Neural progenitor cell (in vitro differentiated cells): ENCODE results near the gene TRIM15. TPM values are rescaled to one million over a fixed set of nuclear protein-coding genes. Genes with fewer than 3 reads are reported as not detected.

ENCODE experiments used
- DNase-seq: peaks from one replicate; pipeline ENCODE4 v3.0.0-alpha.2; 2016; ENCODE audit warnings: low spot score
- H2AFZ ChIP-seq: fragments of 200-600 bp; sonication (generic); replicated peaks from 2 replicates; pipeline ENCODE4 v1.6.1; 2016; ENCODE audit warnings: antibody characterized with exemption
- H3F3A ChIP-seq: fragments of 200-600 bp; sonication (generic); 2 replicates; pipeline ENCODE4 v1.6.1; 2016; ENCODE audit warnings: antibody characterized with exemption, low read depth
- H3K27ac ChIP-seq: fragments of 200-600 bp; sonication (generic); 2 replicates; pipeline ENCODE4 v1.5.1; 2016; ENCODE audit warnings: mild to moderate bottlenecking
- H3K27me3 ChIP-seq: fragments of 200-600 bp; sonication (generic); 2 replicates; pipeline ENCODE4 v1.6.1; 2016; ENCODE audit warnings: mild to moderate bottlenecking, moderate library complexity
- H3K36me3 ChIP-seq: fragments of 200-600 bp; sonication (generic); 2 replicates; pipeline ENCODE4 v1.5.1; 2016
- H3K4me1 ChIP-seq: fragments of 200-600 bp; sonication (generic); 2 replicates; pipeline ENCODE4 v1.6.1; 2016; ENCODE audit warnings: mixed run types
- H3K4me2 ChIP-seq: fragments of 200-600 bp; sonication (generic); 2 replicates; pipeline ENCODE4 v1.6.1; 2016
- H3K4me3 ChIP-seq: fragments of 200-600 bp; sonication (generic); 2 replicates; pipeline ENCODE4 v1.5.1; 2016
- H3K79me2 ChIP-seq: fragments of 200-600 bp; sonication (generic); 2 replicates; pipeline ENCODE4 v1.6.1; 2016; ENCODE audit warnings: low read depth
- H3K9ac ChIP-seq: fragments of 200-600 bp; sonication (generic); 2 replicates; pipeline ENCODE4 v1.6.1; 2016
- H3K9me3 ChIP-seq: fragments of 200-600 bp; sonication (generic); 2 replicates; pipeline ENCODE4 v1.5.1; 2016; ENCODE audit warnings: low read depth
- H4K20me1 ChIP-seq: fragments of 200-600 bp; sonication (generic); 2 replicates; pipeline ENCODE4 v1.6.1; 2016; ENCODE audit warnings: low read depth
- H3K27ac Mint-ChIP-seq: 3 replicates; pipeline ENCODE4 v1.8.0; 2021; ENCODE audit warnings: mixed read lengths
- H3K27me3 Mint-ChIP-seq: 2 replicates; pipeline ENCODE4 v1.8.0; 2022; ENCODE audit warnings: low read depth, mild to moderate bottlenecking, inconsistent platforms, moderate library complexity, mixed read lengths; ENCODE audit not compliant: insufficient read depth
- H3K36me3 Mint-ChIP-seq: 3 replicates; pipeline ENCODE4 v1.8.0; 2021; ENCODE audit warnings: mixed read lengths
- H3K4me1 Mint-ChIP-seq: 3 replicates; pipeline ENCODE4 v1.8.0; 2021; ENCODE audit warnings: mixed read lengths
- H3K4me3 Mint-ChIP-seq: 3 replicates; pipeline ENCODE4 v1.8.0; 2021; ENCODE audit warnings: mild to moderate bottlenecking, moderate library complexity, mixed read lengths
- H3K9me3 Mint-ChIP-seq: 3 replicates; pipeline ENCODE4 v1.8.0; 2020; ENCODE audit warnings: mixed read lengths
- CTCF ChIP-seq: fragments of 200-600 bp; sonication (generic); IDR thresholded peaks from 2 replicates; pipeline ENCODE4 v1.5.1; 2017; ENCODE audit warnings: antibody characterized with exemption, mild to moderate bottlenecking
- EZH2 ChIP-seq: fragments of 200-600 bp; sonication (generic); IDR thresholded peaks from 2 replicates; pipeline ENCODE4 v1.6.1; 2017; ENCODE audit warnings: antibody characterized with exemption, mild to moderate bottlenecking, moderate library complexity
- EZH2phosphoT487 ChIP-seq: fragments of 200-600 bp; sonication (generic); IDR thresholded peaks from 2 replicates; pipeline ENCODE4 v1.6.1; 2017; ENCODE audit warnings: antibody characterized with exemption
- total RNA-seq: library from RNA; depleted of rRNA; stranded (reverse); fragments of >200 nt; gene quantifications from 2 replicates; pipeline ENCODE4 v1.2.3, GENCODE V29; 2015; ENCODE audit warnings: low replicate concordance

Gene TRIM15
- total RNA-seq, 1 donor from 2014 or later = not detected

GRCh38 chr6:30129265-30130178 lies 33.8 kb upstream of the TRIM15 start:
- Histone ChIP-seq H4K20me1 (no peaks in the 10 kb centered on the region), H3K4me2 (no peak overlapping the region), H3K4me3 (no peak overlapping the region), H3K9me3 (no peaks in the 10 kb centered on the region), H3K36me3 (no peaks in the 10 kb centered on the region), H2AFZ (no peak overlapping the region), H3K27ac (no peak overlapping the region), H3F3A (peaks cover 5% of the 10 kb centered on the region), H3K27me3 (peaks cover 100% of the 10 kb centered on the region), H3K4me1 (no peaks in the 10 kb centered on the region), H3K9ac (no peak overlapping the region), H3K79me2 (no peaks in the 10 kb centered on the region)
- no peak overlapping the region for H3K4me3 Mint-ChIP-seq
- no peaks in the 10 kb centered on the region for H3K9me3 Mint-ChIP-seq
- peaks cover 9% of the 10 kb centered on the region for H3K4me1 Mint-ChIP-seq
- H3K27ac Mint-ChIP-seq = no peak overlapping the region
- no peak for TF ChIP-seq CTCF
- TF ChIP-seq EZH2 = no peak
- TF ChIP-seq EZH2phosphoT487 = no peak
- no peaks in the 10 kb centered on the region for H3K36me3 Mint-ChIP-seq
- DNase-seq = no peak
- H3K27me3 Mint-ChIP-seq = peaks cover 63% of the 10 kb centered on the region

- DNase-seq = no peak
- no peak overlapping the region for H2AFZ ChIP-seq
- H4K20me1 ChIP-seq = no peaks in the 10 kb centered on the region
- peaks cover 94% of the 10 kb centered on the region for H3K27me3 ChIP-seq
- H3K4me1 Mint-ChIP-seq = peaks cover 9% of the 10 kb centered on the region
- no peak for TF ChIP-seq EZH2phosphoT487
- H3K36me3 Mint-ChIP-seq = no peaks in the 10 kb centered on the region
- H3K27ac ChIP-seq = no peak overlapping the region
- no peak overlapping the region for H3K27ac Mint-ChIP-seq
- H3K27me3 Mint-ChIP-seq = peaks cover 60% of the 10 kb centered on the region
- H3K79me2 ChIP-seq = no peaks in the 10 kb centered on the region
- H3K9ac ChIP-seq = no peak overlapping the region
- H3K4me3 Mint-ChIP-seq = no peak overlapping the region
- no peaks in the 10 kb centered on the region for H3K9me3 Mint-ChIP-seq
- H3K36me3 ChIP-seq = no peaks in the 10 kb centered on the region
- no peak overlapping the region for H3K4me3 ChIP-seq
- H3K4me1 ChIP-seq = no peaks in the 10 kb centered on the region
- no peaks in the 10 kb centered on the region for H3K9me3 ChIP-seq
- peaks cover 5% of the 10 kb centered on the region for H3F3A ChIP-seq
- H3K4me2 ChIP-seq = no peak overlapping the region
Measured at GRCh38 chr6:30130179-30130679, 33.1 kb upstream of the TRIM15 start.

- H3K79me2 ChIP-seq = no peaks in the 10 kb centered on the region
- no peak overlapping the region for H3K4me3 ChIP-seq
- Mint-ChIP-seq H3K4me3 (peak overlapping the region; percentile 8), H3K4me1 (peaks cover 9% of the 10 kb centered on the region), H3K9me3 (no peaks in the 10 kb centered on the region), H3K27me3 (peaks cover 56% of the 10 kb centered on the region), H3K27ac (no peak overlapping the region), H3K36me3 (no peaks in the 10 kb centered on the region)
- no peak overlapping the region for H3K27ac ChIP-seq
- peaks cover 5% of the 10 kb centered on the region for H3F3A ChIP-seq
- H3K9ac ChIP-seq = no peak overlapping the region
- peak; percentile 92 for DNase-seq
- TF ChIP-seq EZH2 (peak; percentile 40), EZH2phosphoT487 (peak; percentile 60), CTCF (peak; percentile 99)
- no peak overlapping the region for H3K4me2 ChIP-seq
- no peaks in the 10 kb centered on the region for H4K20me1 ChIP-seq
- H3K4me1 ChIP-seq = no peaks in the 10 kb centered on the region
- no peaks in the 10 kb centered on the region for H3K36me3 ChIP-seq
- peaks cover 84% of the 10 kb centered on the region for H3K27me3 ChIP-seq
- H2AFZ ChIP-seq = no peak overlapping the region
- no peaks in the 10 kb centered on the region for H3K9me3 ChIP-seq
Measured at GRCh38 chr6:30130887-30131862, 32.2 kb upstream of the TRIM15 start.
